Suppressor macrophage treated with lipopolysaccharide for 4 hours (primary cell): ENCODE results near the gene SERPINA3.

Experiments used
- DNase-seq: peaks from one replicate; pipeline ENCODE4 v3.0.0-alpha.2; 2020

Gene SERPINA3

GRCh38 chr14:94614802-94615201 lies 2.6 kb downstream of the SERPINA3 start:
- no peak for DNase-seq

- no peak for DNase-seq
Measured at GRCh38 chr14:94615254-94615653, 3.1 kb downstream of the SERPINA3 start.

GRCh38 chr14:94615823-94616570 lies 3.8 kb downstream of the SERPINA3 start:
- no peak for DNase-seq

DNA sequence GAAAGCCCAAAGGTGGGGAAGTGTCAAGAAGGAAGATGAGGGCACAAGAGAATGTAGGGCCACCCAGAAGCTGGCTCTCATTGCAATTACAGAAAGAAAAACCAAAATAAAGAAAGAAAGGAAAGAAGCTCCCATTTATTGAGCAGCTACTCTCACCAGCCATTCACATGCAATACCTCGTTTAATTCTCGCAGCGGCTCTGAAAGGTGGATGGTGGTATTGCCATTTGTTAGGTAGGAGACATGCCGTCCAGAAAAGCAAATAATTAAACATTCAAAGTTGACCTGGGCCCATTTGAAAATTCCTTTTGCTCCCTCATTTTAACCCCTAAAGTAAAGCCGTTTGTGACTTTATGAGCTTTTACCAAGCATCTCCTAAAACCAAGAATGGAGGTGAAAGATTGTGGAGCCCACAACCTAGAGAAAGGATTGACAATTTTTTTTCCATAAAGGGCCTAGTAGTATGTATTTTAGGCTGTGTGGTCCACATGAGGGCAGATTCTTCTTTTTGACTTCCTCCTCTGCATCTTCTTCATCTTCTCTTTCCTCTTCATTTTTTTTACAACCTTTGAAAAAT lies 5.3 kb downstream of the SERPINA3 start:
- DNase-seq, result no peak

- no peak for DNase-seq
Measured at GRCh38 chr14:94617988-94618822, 6.0 kb downstream of the SERPINA3 start.

- DNase-seq, result no peak
Measured at GRCh38 chr14:94619297-94619696, 7.1 kb downstream of the SERPINA3 start.

DNA sequence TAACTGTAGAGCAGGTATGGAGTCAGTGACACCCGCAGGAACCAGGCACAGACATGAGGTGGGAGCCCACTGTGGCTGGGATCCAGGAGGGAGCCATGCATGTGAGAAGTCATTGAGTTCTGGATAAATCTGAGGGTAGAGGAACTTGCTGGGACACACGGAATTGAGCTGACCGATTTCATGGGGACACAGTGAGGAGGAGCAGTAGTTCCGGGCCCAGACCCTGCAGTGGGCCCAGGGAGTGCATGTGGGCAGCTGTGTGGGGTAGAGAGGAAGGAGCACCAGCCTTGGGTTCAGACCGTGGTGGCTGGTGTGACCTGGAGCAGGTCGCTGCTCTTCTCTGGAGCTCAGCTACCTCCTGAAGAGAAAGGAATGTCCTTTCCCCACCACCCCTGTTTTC lies 8.4 kb downstream of the SERPINA3 start:
- no peak for DNase-seq

DNA sequence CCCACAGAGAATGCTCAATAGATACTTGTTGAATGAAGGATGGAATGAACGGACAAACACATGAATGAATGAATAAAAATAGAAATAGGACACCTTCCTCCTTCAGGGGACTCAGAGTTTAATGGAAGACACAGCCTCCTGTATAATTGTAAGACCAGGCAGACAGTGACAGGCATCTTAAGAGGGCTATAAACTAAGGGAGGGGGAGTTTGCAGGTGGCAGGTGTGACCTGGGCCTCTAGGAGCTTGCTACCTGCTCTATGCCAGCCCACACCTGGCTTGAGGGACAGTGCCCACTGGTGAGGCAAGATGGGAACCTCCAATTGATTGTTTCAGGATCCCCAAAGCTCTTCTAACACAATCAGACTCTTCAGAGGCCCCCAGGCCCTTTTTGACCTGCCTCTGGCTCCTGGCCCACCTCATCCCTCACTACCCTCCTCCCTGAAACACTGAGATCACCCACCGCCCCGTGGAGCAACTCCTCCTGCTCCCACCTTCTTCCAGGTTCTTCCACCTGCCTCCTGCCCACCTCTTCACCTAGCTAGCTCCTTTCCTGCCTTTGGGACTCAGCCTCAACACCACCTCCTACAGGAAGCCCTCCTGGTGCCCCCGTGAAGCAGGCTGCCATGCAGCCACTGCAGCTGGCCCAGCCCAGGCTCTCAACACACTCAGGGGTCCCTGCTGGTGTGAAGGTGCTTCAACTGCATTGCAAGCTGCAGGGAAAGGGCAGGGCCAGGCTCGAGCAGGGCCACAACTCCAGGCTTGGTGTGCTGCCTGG lies 9.4 kb downstream of the SERPINA3 start:
- DNase-seq, result no peak

GRCh38 chr14:94622653-94623421 lies 10.6 kb downstream of the SERPINA3 start:
- DNase-seq, result no peak

DNA sequence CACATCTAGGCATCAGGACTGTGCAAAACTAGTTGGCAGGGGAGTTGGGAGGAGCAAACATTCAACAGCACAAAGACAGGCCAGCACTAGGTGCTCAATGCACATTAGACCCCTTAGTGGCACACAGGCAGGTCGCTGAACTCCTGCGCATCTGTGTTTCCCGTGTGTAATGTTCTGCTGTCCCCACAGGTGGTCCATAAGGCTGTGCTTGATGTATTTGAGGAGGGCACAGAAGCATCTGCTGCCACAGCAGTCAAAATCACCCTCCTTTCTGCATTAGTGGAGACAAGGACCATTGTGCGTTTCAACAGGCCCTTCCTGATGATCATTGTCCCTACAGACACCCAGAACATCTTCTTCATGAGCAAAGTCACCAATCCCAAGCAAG lies 11.2 kb downstream of the SERPINA3 start:
- no peak for DNase-seq

GRCh38 chr14:94623856-94624499 lies 11.8 kb downstream of the SERPINA3 start:
- no peak for DNase-seq

- DNase-seq, result no peak
Measured at GRCh38 chr14:94624537-94625352, 12.6 kb downstream of the SERPINA3 start.

DNA sequence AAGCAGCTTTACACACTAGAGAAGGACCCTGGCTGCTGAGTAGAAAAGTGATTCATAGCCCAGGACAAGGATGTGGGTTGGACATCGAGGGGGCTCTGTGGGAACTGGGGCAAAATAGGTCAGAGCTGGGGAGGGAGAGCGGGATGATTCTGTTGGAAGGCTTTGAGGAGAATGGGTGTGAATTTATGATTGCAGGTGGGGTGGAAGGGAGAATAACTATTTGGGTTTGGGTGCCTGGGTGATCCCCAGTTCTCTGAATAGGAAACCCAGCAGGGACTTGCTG lies 13.1 kb downstream of the SERPINA3 start:
- DNase-seq, result no peak

- DNase-seq, result no peak
Measured at GRCh38 chr14:94628578-94628977, 16.4 kb downstream of the SERPINA3 start.

- no peak for DNase-seq
Measured at GRCh38 chr14:94630396-94630795, 18.2 kb downstream of the SERPINA3 start.

DNA sequence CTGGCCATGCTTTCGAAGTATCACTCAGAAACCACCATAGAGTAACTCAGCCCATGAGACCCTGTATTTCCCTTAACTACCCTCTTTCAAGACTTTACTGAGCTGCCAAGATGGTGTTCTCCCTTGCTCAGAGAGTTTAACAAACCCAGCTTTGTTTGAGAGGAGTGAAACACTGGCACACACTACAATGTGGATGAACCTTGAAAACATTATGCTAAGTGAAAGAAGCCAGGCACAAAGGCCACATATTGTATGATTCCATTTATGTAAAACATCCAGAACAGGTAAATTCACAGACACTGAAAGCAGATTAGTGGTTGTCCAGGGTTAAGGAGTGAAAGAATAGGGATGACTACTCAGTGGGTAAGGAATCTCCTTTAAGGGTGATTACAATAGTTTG lies 18.9 kb downstream of the SERPINA3 start:
- DNase-seq, result no peak

DNA sequence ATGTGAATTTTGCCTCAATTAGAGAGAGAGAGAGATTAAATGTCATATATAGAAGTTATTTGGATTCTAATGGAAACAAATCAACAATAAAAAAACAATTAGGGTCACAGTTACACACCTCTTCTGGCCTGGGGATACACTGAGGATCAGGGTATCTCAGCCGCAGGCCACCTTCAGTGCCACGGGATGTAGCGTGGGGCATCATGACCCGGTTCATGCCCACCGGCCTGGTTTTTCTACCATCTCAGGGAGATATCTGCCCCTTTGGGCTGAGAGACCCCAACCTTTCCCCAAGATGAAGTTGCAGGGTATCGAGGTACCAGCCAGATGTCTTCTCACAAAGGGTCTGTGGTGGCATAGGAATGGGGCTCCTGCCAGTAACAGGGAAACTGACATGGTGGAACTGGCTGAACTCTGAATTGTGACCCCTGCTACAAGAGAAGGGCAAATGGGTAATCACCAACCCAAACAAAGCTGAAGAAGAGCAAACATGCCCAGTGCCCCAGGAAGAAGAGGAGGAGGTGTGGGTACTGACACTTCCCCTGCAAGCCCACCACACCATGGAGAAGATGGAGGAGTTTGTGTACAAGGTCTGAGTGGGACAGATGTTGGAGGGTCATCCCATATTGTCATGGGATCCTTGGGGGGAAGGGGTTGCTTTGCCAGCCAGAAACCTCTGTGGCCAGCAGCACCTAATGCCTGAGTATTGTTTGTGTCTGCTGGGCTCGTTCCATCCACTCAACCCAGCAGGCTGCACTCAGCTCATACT lies 19.5 kb downstream of the SERPINA3 start:
- no peak for DNase-seq

- DNase-seq, result no peak
Measured at GRCh38 chr14:94632305-94632590, 20.1 kb downstream of the SERPINA3 start.

GRCh38 chr14:94633121-94633520 lies 20.9 kb downstream of the SERPINA3 start:
- DNase-seq, result no peak

DNA sequence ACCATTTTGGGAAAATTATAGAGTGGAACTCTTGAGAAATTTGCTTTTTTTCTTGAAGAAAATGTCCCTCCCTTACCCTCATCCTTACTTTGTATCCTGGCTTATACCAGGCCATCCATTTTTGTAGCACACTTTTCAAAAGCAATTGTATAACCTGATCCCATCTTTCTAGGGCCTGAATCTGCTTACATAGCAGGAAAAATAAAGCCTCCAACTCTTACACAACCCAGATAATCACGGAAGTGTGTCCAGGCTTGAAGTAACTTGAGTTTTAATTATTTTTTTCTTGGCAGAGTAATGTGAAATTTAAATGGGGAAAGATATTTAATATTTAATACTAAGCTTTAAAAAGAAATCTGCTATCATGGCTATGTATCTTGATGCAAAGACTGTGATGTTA lies 23.0 kb downstream of the SERPINA3 start:
- no peak for DNase-seq
